Endothelial cell of umbilical vein (primary cell): Measurements from ENCODE around the gene COL9A3.

Experiments used
- CTCF ChIP-seq, 2 donors: IDR thresholded peaks; 1 replicate in 1 of 2; 2 replicates in 1 of 2; pipeline ENCODE4 v1.5.1; 2011; ENCODE audit warnings: low read length in 2 of 2, mild to moderate bottlenecking in 2 of 2, moderate library complexity in 2 of 2, control low read depth in 1 of 2, inconsistent platforms in 1 of 2, low read depth in 1 of 2; ENCODE audit not compliant: insufficient read depth in 1 of 2; ENCODE audit errors: extremely low read depth in 1 of 2
- EZH2 ChIP-seq: IDR thresholded peaks from 2 replicates; pipeline ENCODE4 v1.6.1; 2012; ENCODE audit warnings: borderline replicate concordance, low read depth, mild to moderate bottlenecking, moderate library complexity, low read length, inconsistent platforms; ENCODE audit not compliant: severe bottlenecking
- FOS ChIP-seq: IDR thresholded peaks from 2 replicates; pipeline ENCODE4 v1.6.1; 2011; ENCODE audit warnings: mild to moderate bottlenecking, low read length, moderate library complexity, borderline replicate concordance; ENCODE audit not compliant: insufficient read depth
- GATA2 ChIP-seq: IDR thresholded peaks from 2 replicates; pipeline ENCODE4 v1.7.0; 2011; ENCODE audit warnings: low read depth, mild to moderate bottlenecking, moderate library complexity, mixed read lengths, low read length; ENCODE audit not compliant: insufficient read length, insufficient read depth
- JUN ChIP-seq: IDR thresholded peaks from 2 replicates; pipeline ENCODE4 v1.6.1; 2011; ENCODE audit warnings: borderline replicate concordance, low read depth; ENCODE audit not compliant: insufficient read length, insufficient read depth
- MAX ChIP-seq: IDR thresholded peaks from 2 replicates; pipeline ENCODE4 v1.6.1; 2011; ENCODE audit not compliant: insufficient read depth, insufficient read length
- MYC ChIP-seq: IDR thresholded peaks from one replicate; pipeline ENCODE4 v1.6.1; 2011; ENCODE audit warnings: mild to moderate bottlenecking, low read depth, low read length
- POLR2A ChIP-seq: IDR thresholded peaks from 2 replicates; pipeline ENCODE4 v1.6.1; 2012; ENCODE audit warnings: low read depth, mild to moderate bottlenecking, control low read depth, low read length
- POLR2AphosphoS5 ChIP-seq: IDR thresholded peaks from 2 replicates; pipeline ENCODE4 v1.6.1; 2012; ENCODE audit warnings: low read depth, mild to moderate bottlenecking, control low read depth, low read length, moderate library complexity; ENCODE audit not compliant: insufficient read depth

- TF ChIP-seq CTCF (IDR thresholded peaks at IDR 0.05; ENCODE audit: extremely low read depth in 1 of 2, insufficient read depth in 1 of 2, low read depth in 1 of 2, low read length in 2 of 2): no peak
- TF ChIP-seq MYC: no peak
- TF ChIP-seq POLR2A: no peak
- no peak for TF ChIP-seq EZH2
- TF ChIP-seq POLR2AphosphoS5: no peak
- TF ChIP-seq MAX: no peak
- TF ChIP-seq FOS: no peak
- no peak for TF ChIP-seq GATA2
- no peak for TF ChIP-seq JUN
Measured at GRCh38 chr20:62820962-62821725, 4.3 kb downstream of the COL9A3 start.
